ENCODE data around the gene CACNA1S. TPM values are rescaled to one million over a fixed set of nuclear protein-coding genes. Genes with fewer than 3 reads are reported as not detected.

Gene CACNA1S
- total and polyA plus RNA-seq, 2 of the 8 experiments (the other 6 are each of a cell fraction or from before 2014, with no cell fraction given): 0.06 TPM; not detected in 1

- Histone ChIP-seq H2BK20ac (ENCODE audit: low read length) (no peak overlapping the region), H3K27ac (ENCODE audit: low read depth, low read length) (no peak overlapping the region), H4K20me1 (replicated peaks in 1 of 2; ENCODE audit: control insufficient read depth in 1 of 2, insufficient read depth in 2 of 2, low read length in 2 of 2) (no peaks in the 10 kb centered on the region), H3K14ac (ENCODE audit: insufficient read length) (no peak overlapping the region), H3K36me3 (ENCODE audit: control insufficient read depth in 2 of 4, insufficient read depth in 4 of 4, low read length in 3 of 4) (no peaks in the 10 kb centered on the region), H2AFZ (ENCODE audit: low read length) (no peak overlapping the region), H3K23me2 (ENCODE audit: low read depth, low read length) (no peaks in the 10 kb centered on the region), H3K79me2 (ENCODE audit: control insufficient read depth in 1 of 2, insufficient read depth in 2 of 2, low read length in 2 of 2) (no peaks in the 10 kb centered on the region), H4K5ac (ENCODE audit: insufficient read length, low read depth, low read length) (no peak overlapping the region), H3K18ac (ENCODE audit: extremely low read depth, low read length) (no peak overlapping the region), H3K4me1 (replicated peaks in 1 of 4; ENCODE audit: control insufficient read depth in 3 of 4, insufficient read depth in 4 of 4, low read length in 3 of 4) (no peaks in the 10 kb centered on the region), H3K4ac (replicated peaks; ENCODE audit: insufficient read length, low read depth, low read length) (no peak overlapping the region), H3K9ac (replicated peaks in 1 of 4; ENCODE audit: extremely low read depth in 1 of 4, low read depth in 3 of 4, low read length in 3 of 4) (no peak overlapping the region), H2BK15ac (ENCODE audit: low read length) (peak overlapping the region; percentile 37; the same call in 1 of the 2 replicates), H4K8ac (ENCODE audit: extremely low read depth, insufficient read depth, low read length) (no peak overlapping the region), H2BK5ac (ENCODE audit: low read depth, low read length) (no peak overlapping the region), H3K56ac (replicated peaks; ENCODE audit: insufficient read length, low read depth, low read length) (no peak overlapping the region), H3K4me2 (ENCODE audit: insufficient read depth in 1 of 2, low read depth in 2 of 2, low read length in 2 of 2) (no peak overlapping the region), H3K4me3 (ENCODE audit: extremely low read depth in 1 of 4, insufficient read depth in 2 of 4, low read depth in 3 of 4, low read length in 4 of 4) (no peak overlapping the region), H2BK12ac (ENCODE audit: low read depth, low read length) (no peak overlapping the region), H3K9me3 (ENCODE audit: insufficient read depth in 2 of 2, low read depth in 1 of 2, low read length in 1 of 2) (no peaks in the 10 kb centered on the region), H4K91ac (replicated peaks; ENCODE audit: insufficient read length, low read length) (no peak overlapping the region), H3K27me3 (replicated peaks in 1 of 4; ENCODE audit: control insufficient read depth in 3 of 4, extremely low read depth in 1 of 4, insufficient read depth in 3 of 4, low read length in 3 of 4) (no peaks in the 10 kb centered on the region), H3K79me1 (ENCODE audit: low read depth, low read length) (no peaks in the 10 kb centered on the region), H3K23ac (ENCODE audit: insufficient read length) (no peak overlapping the region), H2BK120ac (replicated peaks; ENCODE audit: low read depth, low read length) (no peak overlapping the region), H2AK5ac (ENCODE audit: low read depth, low read length) (no peak overlapping the region)
- WGBS, 2 experiments (ENCODE audit: extremely low coverage in 1 of 2, insufficient coverage in 1 of 2, insufficient read length in 1 of 2, insufficient replicate concordance in 2 of 2, low coverage in 1 of 2, low lambda C conversion rate in 2 of 2, missing lambda C conversion rate in 1 of 2): 79% methylated on average over 5 of the region's 5 CpGs; no CpG with 5 or more reads in 1 of the 2 experiments
- DNase-seq (ENCODE audit: low read depth in 1 of 2, low spot score in 2 of 2): no peak
- TF ChIP-seq SIX5 (IDR thresholded peaks at IDR 0.05; ENCODE audit: low read depth, low read length) (no peak), CEBPB (IDR thresholded peaks at IDR 0.05; ENCODE audit: low read depth, low read length) (no peak), ZNF274 (IDR thresholded peaks at IDR 0.05; ENCODE audit: borderline replicate concordance, extremely low read depth, low read length) (no peak)
- ChIA-PET POLR2A (ENCODE audit: partially characterized antibody) (no interaction called here), CTCF (ENCODE audit: partially characterized antibody) (interaction anchor here (0.8 to 3.6 kb wide), 10 partner anchors 9 to 108 kb away, joined by 3 to 29 read pairs (median 3); no protein-coding TSS in a partner anchor)
- FAIRE-seq: no peak
Measured at GRCh38 chr1:201089596-201089995, 22.6 kb downstream of the CACNA1S start.

Measured in H1 (cell line).